Measurements from ENCODE around the gene KMT5C. TPM values are rescaled to one million over a fixed set of nuclear protein-coding genes. Genes with fewer than 3 reads are reported as not detected.

The KMT5C gene
- polyA plus RNA-seq, 3 donors, result 0.89 to 26.9 (median 1.5) TPM

GRCh38 chr19:55353803-55354697, 14.4 kb downstream of the KMT5C start:
- Histone ChIP-seq H3K27ac (ENCODE audit: low read depth in 1 of 2, low read length in 2 of 2) (no peak overlapping the region), H3K27me3 (ENCODE audit: control insufficient read depth in 2 of 2, insufficient read depth in 2 of 2, low read length in 2 of 2) (peaks cover 13 to 62% of the 10 kb centered on the region in 2 donors), H3K9me3 (replicated peaks in 1 of 2; ENCODE audit: control insufficient read depth in 1 of 2, insufficient read depth in 1 of 2, low read length in 2 of 2) (peaks cover 0 to 9% of the 10 kb centered on the region in 2 donors), H2AFZ (ENCODE audit: insufficient read depth, low read depth, low read length, poor library complexity, severe bottlenecking) (peak overlapping the region; percentile 73), H3K4me3 (replicated peaks in 1 of 3; ENCODE audit: low read depth in 2 of 3, low read length in 3 of 3) (peak overlapping the region; percentile 36 to 71 (median 45)), H3K4me2 (replicated peaks; ENCODE audit: extremely low read depth, low read length, poor library complexity, severe bottlenecking) (peak overlapping the region; percentile 88), H3K79me2 (ENCODE audit: insufficient read depth, low read length) (no peaks in the 10 kb centered on the region), H4K20me1 (ENCODE audit: insufficient read depth, low read length) (no peaks in the 10 kb centered on the region), H3K9ac (ENCODE audit: insufficient read depth, low read length, poor library complexity, severe bottlenecking) (peak overlapping the region; percentile 19), H3K4me1 (ENCODE audit: control insufficient read depth in 1 of 2, insufficient read depth in 2 of 2, low read length in 2 of 2) (peaks cover 22 to 28% of the 10 kb centered on the region in 2 donors), H3K36me3 (replicated peaks in 1 of 2; ENCODE audit: control insufficient read depth in 1 of 2, insufficient read depth in 2 of 2, low read length in 2 of 2) (no peaks in the 10 kb centered on the region)
- H3K9me3 Mint-ChIP-seq, result peaks cover 0 to 11% (median 8%) of the 10 kb centered on the region in 7 donors
- TF ChIP-seq CTCF (IDR thresholded peaks at IDR 0.05), result no peak
- DNase-seq, result peak; percentile 38 to 63 (median 55)
- peak overlapping the region; percentile 84 to 90 for H3K4me3 Mint-ChIP-seq
- WGBS (ENCODE audit: insufficient coverage), result 2% methylated on average over 56 of the region's 72 CpGs
- H3K27ac Mint-ChIP-seq, result peak overlapping the region in 4 of 7 donors; percentile 41 to 80 (median 64)
- peaks cover 5 to 8% of the 10 kb centered on the region in 2 donors for H3K36me3 Mint-ChIP-seq
- intact Hi-C loops (cut with micrococcal nuclease), result loop anchor here in 1 of 2 donors (5.0 kb wide), 1 partner anchor 42 kb away; no protein-coding TSS in a partner anchor
- H3K4me1 Mint-ChIP-seq, result peaks cover 33% of the 10 kb centered on the region
- peaks cover 55 to 75% (median 59%) of the 10 kb centered on the region in 3 donors for H3K27me3 Mint-ChIP-seq (ENCODE audit: low read depth in 3 of 3)

GRCh38 chr19:55354698-55355212, 15.1 kb downstream of the KMT5C start, which contains the start of gene COX6B2:
Gene COX6B2 (minus strand): TSS chr19:55354719. CDS start chr19:55354521, 198 bp downstream.
- Histone ChIP-seq H4K20me1 (ENCODE audit: insufficient read depth, low read length) (no peaks in the 10 kb centered on the region), H3K27me3 (ENCODE audit: control insufficient read depth in 2 of 2, insufficient read depth in 2 of 2, low read length in 2 of 2) (peaks cover 13 to 62% of the 10 kb centered on the region in 2 donors), H3K27ac (ENCODE audit: low read depth in 1 of 2, low read length in 2 of 2) (no peak within 1 kb of the TSS), H2AFZ (ENCODE audit: insufficient read depth, low read depth, low read length, poor library complexity, severe bottlenecking) (peak within 1 kb of the TSS; percentile 73), H3K4me3 (replicated peaks in 1 of 3; ENCODE audit: low read depth in 2 of 3, low read length in 3 of 3) (peak within 1 kb of the TSS; percentile 36 to 71 (median 45)), H3K9ac (ENCODE audit: insufficient read depth, low read length, poor library complexity, severe bottlenecking) (peak within 1 kb of the TSS; percentile 19), H3K36me3 (replicated peaks in 1 of 2; ENCODE audit: control insufficient read depth in 1 of 2, insufficient read depth in 2 of 2, low read length in 2 of 2) (no peaks in the 10 kb centered on the region), H3K79me2 (ENCODE audit: insufficient read depth, low read length) (no peaks in the 10 kb centered on the region), H3K4me1 (ENCODE audit: control insufficient read depth in 1 of 2, insufficient read depth in 2 of 2, low read length in 2 of 2) (peaks cover 22 to 28% of the 10 kb centered on the region in 2 donors), H3K4me2 (replicated peaks; ENCODE audit: extremely low read depth, low read length, poor library complexity, severe bottlenecking) (peak within 1 kb of the TSS; percentile 88), H3K9me3 (replicated peaks in 1 of 2; ENCODE audit: control insufficient read depth in 1 of 2, insufficient read depth in 1 of 2, low read length in 2 of 2) (peaks cover 0 to 9% of the 10 kb centered on the region in 2 donors)
- 4% methylated on average over 16 of the region's 43 CpGs for WGBS (ENCODE audit: insufficient coverage)
- intact Hi-C loops (cut with micrococcal nuclease), result loop anchor here in 1 of 2 donors (5.0 kb wide), 1 partner anchor 42 kb away; no protein-coding TSS in a partner anchor
- Mint-ChIP-seq H3K27me3 (ENCODE audit: low read depth in 3 of 3) (peaks cover 57 to 73% (median 59%) of the 10 kb centered on the region in 3 donors), H3K4me1 (peaks cover 33% of the 10 kb centered on the region), H3K4me3 (peak within 1 kb of the TSS; percentile 84 to 90), H3K36me3 (peaks cover 5 to 8% of the 10 kb centered on the region in 2 donors), H3K9me3 (peaks cover 0 to 11% (median 8%) of the 10 kb centered on the region in 7 donors), H3K27ac (peak within 1 kb of the TSS in 4 of 7 donors; percentile 41 to 80 (median 64))
- no peak for TF ChIP-seq CTCF (IDR thresholded peaks at IDR 0.05)
- no peak for DNase-seq
